ENCODE results near the gene PLA2G6. TPM values are rescaled to one million over a fixed set of nuclear protein-coding genes. Genes with fewer than 3 reads are reported as not detected.

Gene PLA2G6
- total and polyA plus RNA-seq, 9 of the 15 experiments (the other 6 are each of a cell fraction or from before 2014, with no cell fraction given), result 0.11 to 12.2 (median 9.7) TPM

DNA sequence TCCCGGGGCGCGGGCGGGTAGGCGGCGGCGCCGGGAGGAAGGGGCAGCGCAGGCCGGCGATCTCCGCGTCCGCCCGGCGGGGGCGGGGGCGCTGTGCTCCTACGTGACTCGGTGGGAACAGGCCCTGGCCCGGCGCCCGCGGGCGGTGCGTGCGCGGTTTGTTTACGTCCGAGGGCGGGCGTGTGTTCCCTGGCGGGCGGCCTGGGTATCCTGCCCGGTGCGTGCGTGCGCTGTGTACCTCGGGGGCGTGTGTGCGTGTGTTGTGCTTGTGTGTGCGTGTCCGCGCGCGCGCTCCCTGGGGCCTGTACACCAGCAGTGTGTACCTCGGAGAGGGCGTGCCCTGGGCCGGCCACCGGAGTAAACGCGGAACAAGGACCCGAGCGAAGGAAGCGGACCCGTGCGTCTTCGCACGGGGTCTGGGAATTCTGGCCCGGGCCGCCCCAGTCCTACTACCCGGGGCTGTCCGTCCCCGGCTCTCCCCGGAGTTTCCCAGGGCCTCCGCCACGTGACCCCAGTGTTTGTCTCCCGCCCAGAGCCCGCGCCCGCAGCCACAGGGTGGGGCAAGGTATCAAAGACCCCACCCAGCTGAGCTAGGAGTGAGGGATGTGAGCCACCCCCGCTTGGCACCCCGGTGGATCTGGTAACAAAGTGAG lies 20.9 kb upstream of the PLA2G6 start (continued):
- peak in 1 of 2 experiments; percentile 11; a peak in 1 of 4 replicates for TF ChIP-seq RAD21 (CRISPR knock-in tag; conservative IDR thresholded peaks at IDR 0.05 in 1 of 2, IDR thresholded peaks at IDR 0.05 in 1 of 2)
- TF ChIP-seq POLR2AphosphoS5 (IDR thresholded peaks at IDR 0.05; ENCODE audit: control insufficient read depth, insufficient read depth, low read depth, low read length), result no peak
- no peak for TF ChIP-seq HSF4 (CRISPR knock-in tag; IDR thresholded peaks at IDR 0.05; ENCODE audit: borderline replicate concordance)
- TF ChIP-seq POLR2G (IDR thresholded peaks at IDR 0.05; ENCODE audit: low read depth, low read length), result peak; percentile 72
- TF ChIP-seq, protein P1, sequence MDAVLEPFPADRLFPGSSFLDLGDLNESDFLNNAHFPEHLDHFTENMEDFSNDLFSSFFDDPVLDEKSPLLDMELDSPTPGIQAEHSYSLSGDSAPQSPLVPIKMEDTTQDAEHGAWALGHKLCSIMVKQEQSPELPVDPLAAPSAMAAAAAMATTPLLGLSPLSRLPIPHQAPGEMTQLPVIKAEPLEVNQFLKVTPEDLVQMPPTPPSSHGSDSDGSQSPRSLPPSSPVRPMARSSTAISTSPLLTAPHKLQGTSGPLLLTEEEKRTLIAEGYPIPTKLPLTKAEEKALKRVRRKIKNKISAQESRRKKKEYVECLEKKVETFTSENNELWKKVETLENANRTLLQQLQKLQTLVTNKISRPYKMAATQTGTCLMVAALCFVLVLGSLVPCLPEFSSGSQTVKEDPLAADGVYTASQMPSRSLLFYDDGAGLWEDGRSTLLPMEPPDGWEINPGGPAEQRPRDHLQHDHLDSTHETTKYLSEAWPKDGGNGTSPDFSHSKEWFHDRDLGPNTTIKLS (IDR thresholded peaks at IDR 0.05; ENCODE audit: borderline replicate concordance, low read depth), result no peak
- TF ChIP-seq STAT5B (CRISPR knock-in tag; IDR thresholded peaks at IDR 0.05), result no peak
- TF ChIP-seq, protein P2, sequence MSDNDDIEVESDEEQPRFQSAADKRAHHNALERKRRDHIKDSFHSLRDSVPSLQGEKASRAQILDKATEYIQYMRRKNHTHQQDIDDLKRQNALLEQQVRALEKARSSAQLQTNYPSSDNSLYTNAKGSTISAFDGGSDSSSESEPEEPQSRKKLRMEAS (CRISPR knock-in tag; IDR thresholded peaks at IDR 0.05), result peak; percentile 53
- no peak for TF ChIP-seq ZNF140 (CRISPR knock-in tag; IDR thresholded peaks at IDR 0.05)
- no peak for TF ChIP-seq SAFB2 (IDR thresholded peaks at IDR 0.05; ENCODE audit: borderline replicate concordance, low read depth, low read length, severe bottlenecking)
- TF ChIP-seq ZNF184 (CRISPR knock-in tag; IDR thresholded peaks at IDR 0.05), result no peak
- TF ChIP-seq HDAC1 (IDR thresholded peaks at IDR 0.05), result peak in 1 of 2 experiments; percentile 89; a peak in 2 of 4 replicates
- no peak for TF ChIP-seq ZC3H8 (IDR thresholded peaks at IDR 0.05)
- peak; percentile 59 for TF ChIP-seq MYC (IDR thresholded peaks at IDR 0.05; ENCODE audit: low read depth, low read length)
- 0 out of 2 replicates have a peak, but pooled peaks have one; percentile 34 for TF ChIP-seq MYC (CRISPR knock-in tag; IDR thresholded peaks at IDR 0.05; ENCODE audit: borderline replicate concordance, low read depth)
- TF ChIP-seq, protein P3, sequence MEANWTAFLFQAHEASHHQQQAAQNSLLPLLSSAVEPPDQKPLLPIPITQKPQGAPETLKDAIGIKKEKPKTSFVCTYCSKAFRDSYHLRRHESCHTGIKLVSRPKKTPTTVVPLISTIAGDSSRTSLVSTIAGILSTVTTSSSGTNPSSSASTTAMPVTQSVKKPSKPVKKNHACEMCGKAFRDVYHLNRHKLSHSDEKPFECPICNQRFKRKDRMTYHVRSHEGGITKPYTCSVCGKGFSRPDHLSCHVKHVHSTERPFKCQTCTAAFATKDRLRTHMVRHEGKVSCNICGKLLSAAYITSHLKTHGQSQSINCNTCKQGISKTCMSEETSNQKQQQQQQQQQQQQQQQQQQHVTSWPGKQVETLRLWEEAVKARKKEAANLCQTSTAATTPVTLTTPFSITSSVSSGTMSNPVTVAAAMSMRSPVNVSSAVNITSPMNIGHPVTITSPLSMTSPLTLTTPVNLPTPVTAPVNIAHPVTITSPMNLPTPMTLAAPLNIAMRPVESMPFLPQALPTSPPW (CRISPR knock-in tag; IDR thresholded peaks at IDR 0.05), result peak; percentile 50
- TF ChIP-seq, protein P4, sequence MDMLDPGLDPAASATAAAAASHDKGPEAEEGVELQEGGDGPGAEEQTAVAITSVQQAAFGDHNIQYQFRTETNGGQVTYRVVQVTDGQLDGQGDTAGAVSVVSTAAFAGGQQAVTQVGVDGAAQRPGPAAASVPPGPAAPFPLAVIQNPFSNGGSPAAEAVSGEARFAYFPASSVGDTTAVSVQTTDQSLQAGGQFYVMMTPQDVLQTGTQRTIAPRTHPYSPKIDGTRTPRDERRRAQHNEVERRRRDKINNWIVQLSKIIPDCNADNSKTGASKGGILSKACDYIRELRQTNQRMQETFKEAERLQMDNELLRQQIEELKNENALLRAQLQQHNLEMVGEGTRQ (CRISPR knock-in tag; IDR thresholded peaks at IDR 0.05), result peak; percentile 88
- TF ChIP-seq PHF21A (IDR thresholded peaks at IDR 0.05; ENCODE audit: borderline replicate concordance, low read depth), result no peak
- no peak for TF ChIP-seq ZSCAN32 (CRISPR knock-in tag; IDR thresholded peaks at IDR 0.05)
- TF ChIP-seq ZNF551 (CRISPR knock-in tag; IDR thresholded peaks at IDR 0.05), result no peak
- TF ChIP-seq ZFPM2 (CRISPR knock-in tag; IDR thresholded peaks at IDR 0.05), result no peak
- no peak for TF ChIP-seq SREBF1 (IDR thresholded peaks at IDR 0.05; ENCODE audit: borderline replicate concordance, low read depth, low read length)
- TF ChIP-seq RBM39 (optimal IDR thresholded peaks at IDR 0.05; ENCODE audit: low read depth, low read length), result no peak
- no peak for TF ChIP-seq ZNF77 (CRISPR knock-in tag; IDR thresholded peaks at IDR 0.05)
- TF ChIP-seq THRAP3 (IDR thresholded peaks at IDR 0.05; ENCODE audit: borderline replicate concordance), result no peak

All from K562 (cell line).